ENCODE results near the gene TELO2. TPM values are rescaled to one million over a fixed set of nuclear protein-coding genes. Genes with fewer than 3 reads are reported as not detected.
A peak's percentile ranks its signal among the peaks of the same experiment; 100 is the strongest.

Gene TELO2
- total and polyA plus RNA-seq, 2 donors (not counting 3 experiments of a cell fraction or from before 2014, with no cell fraction given): 30.7 to 61.6 TPM

- Histone ChIP-seq H2AFZ (ENCODE audit: low read depth, low read length) (peak overlapping the region; percentile 16), H3K4me2 (ENCODE audit: insufficient read depth, low read length) (peak overlapping the region; percentile 82), H3K27me3 (ENCODE audit: control insufficient read depth in 2 of 2, insufficient read depth in 2 of 2, low read length in 2 of 2) (no peaks in the 10 kb centered on the region), H3K27ac (ENCODE audit: insufficient read depth, low read depth, low read length) (peak overlapping the region; percentile 67), H3K36me3 (ENCODE audit: control insufficient read depth in 2 of 2, extremely low read depth in 1 of 2, insufficient read depth in 2 of 2, low read length in 2 of 2) (peaks cover 4 to 22% of the 10 kb centered on the region in 2 experiments), H3K9me1 (replicated peaks; ENCODE audit: control insufficient read depth, extremely low read depth, insufficient read depth, low read length) (no peaks in the 10 kb centered on the region), H3K4me3 (replicated peaks in 1 of 3; ENCODE audit: insufficient read depth in 1 of 3, low read depth in 1 of 3, low read length in 3 of 3) (peak overlapping the region; percentile 39 to 72 (median 56)), H3K9ac (replicated peaks; ENCODE audit: extremely low read depth, insufficient read depth, low read length) (peak overlapping the region; percentile 73), H4K20me1 (replicated peaks; ENCODE audit: control insufficient read depth, extremely low read depth, insufficient read depth, low read length) (no peaks in the 10 kb centered on the region), H3K79me2 (ENCODE audit: control insufficient read depth, insufficient read depth, low read length) (peaks cover 47% of the 10 kb centered on the region), H3K4me1 (ENCODE audit: control insufficient read depth, extremely low read depth, insufficient read depth, low read length) (peaks cover 37% of the 10 kb centered on the region), H3K9me3 (replicated peaks; ENCODE audit: control insufficient read depth, insufficient read depth, low read length) (no peaks in the 10 kb centered on the region)
- DNase-seq (ENCODE audit: low read depth, low spot score) (peak; percentile 47), FAIRE-seq (peak; percentile 62)
- no TSS peak for BruUV-seq (replicated peaks)
- POLR2A ChIA-PET: no interaction called here
- peak; percentile 45 for TF ChIP-seq MAX (IDR thresholded peaks at IDR 0.05; ENCODE audit: insufficient read depth, insufficient read length)
- TF ChIP-seq POLR2A (IDR thresholded peaks at IDR 0.05; ENCODE audit: low read depth, low read length): no peak
- dilution Hi-C loops (cut with MboI; ENCODE audit: extremely low pct_ligation_motif_present, low sequenced_read_pairs): no loop called here
- CTCF ChIA-PET: interaction anchor here (1.1 to 2.5 kb wide), 4 partner anchors 9 to 40 kb away, joined by 3 to 16 read pairs (median 8); no protein-coding TSS in a partner anchor
- intact Hi-C loops (cut with micrococcal nuclease): no loop called here
Observed at GRCh38 chr16:1534021-1535020, 41.2 kb downstream of the TELO2 start.

- POLR2A ChIA-PET: no interaction called here
- H4K20me1 ChIP-seq (replicated peaks; ENCODE audit: control insufficient read depth, extremely low read depth, insufficient read depth, low read length): no peaks in the 10 kb centered on the region
- peaks cover 37% of the 10 kb centered on the region for H3K4me1 ChIP-seq (ENCODE audit: control insufficient read depth, extremely low read depth, insufficient read depth, low read length)
- DNase-seq (ENCODE audit: low read depth, low spot score) (no peak), FAIRE-seq (peak; percentile 21)
- H2AFZ ChIP-seq (ENCODE audit: low read depth, low read length): no peak overlapping the region
- TSS peak; percentile 6 for BruUV-seq (replicated peaks)
- CTCF ChIA-PET: interaction anchor here (1.1 kb wide), 1 partner anchor 41 kb away, joined by 3 read pairs; no protein-coding TSS in a partner anchor
- intact Hi-C loops (cut with micrococcal nuclease) (no loop called here), dilution Hi-C loops (cut with MboI; ENCODE audit: extremely low pct_ligation_motif_present, low sequenced_read_pairs) (no loop called here)
- H3K9ac ChIP-seq (replicated peaks; ENCODE audit: extremely low read depth, insufficient read depth, low read length): peak overlapping the region; percentile 73
- TF ChIP-seq POLR2AphosphoS5 (IDR thresholded peaks at IDR 0.05; ENCODE audit: insufficient read depth, low read depth, low read length): no peak
- no peak for TF ChIP-seq CTCF (IDR thresholded peaks at IDR 0.05; ENCODE audit: extremely low read depth in 1 of 2, insufficient read depth in 1 of 2, low read depth in 1 of 2, low read length in 2 of 2)
- TF ChIP-seq FOS (IDR thresholded peaks at IDR 0.05; ENCODE audit: borderline replicate concordance, insufficient read depth, low read length): no peak
- TF ChIP-seq JUN (IDR thresholded peaks at IDR 0.05; ENCODE audit: borderline replicate concordance, insufficient read depth, insufficient read length, low read depth): no peak
- TF ChIP-seq POLR2A (IDR thresholded peaks at IDR 0.05; ENCODE audit: low read depth, low read length): no peak
- TF ChIP-seq EZH2 (IDR thresholded peaks at IDR 0.05; ENCODE audit: borderline replicate concordance, low read depth, low read length, severe bottlenecking): no peak
- no peak for TF ChIP-seq GATA2 (IDR thresholded peaks at IDR 0.05; ENCODE audit: insufficient read depth, insufficient read length, low read depth, low read length)
- no peak for TF ChIP-seq MYC (IDR thresholded peaks at IDR 0.05; ENCODE audit: low read depth, low read length)
- TF ChIP-seq MAX (IDR thresholded peaks at IDR 0.05; ENCODE audit: insufficient read depth, insufficient read length): no peak
- peak overlapping the region in 2 of 3 experiments; percentile 56 to 72 for H3K4me3 ChIP-seq (replicated peaks in 1 of 3; ENCODE audit: insufficient read depth in 1 of 3, low read depth in 1 of 3, low read length in 3 of 3)
- no peaks in the 10 kb centered on the region for H3K9me1 ChIP-seq (replicated peaks; ENCODE audit: control insufficient read depth, extremely low read depth, insufficient read depth, low read length)
- H3K27me3 ChIP-seq (ENCODE audit: control insufficient read depth in 2 of 2, insufficient read depth in 2 of 2, low read length in 2 of 2): no peaks in the 10 kb centered on the region
- peak overlapping the region; percentile 82 for H3K4me2 ChIP-seq (ENCODE audit: insufficient read depth, low read length)
- H3K79me2 ChIP-seq (ENCODE audit: control insufficient read depth, insufficient read depth, low read length): peaks cover 47% of the 10 kb centered on the region
- no peak overlapping the region for H3K27ac ChIP-seq (ENCODE audit: insufficient read depth, low read depth, low read length)
- no peaks in the 10 kb centered on the region for H3K9me3 ChIP-seq (replicated peaks; ENCODE audit: control insufficient read depth, insufficient read depth, low read length)
- peaks cover 6 to 33% of the 10 kb centered on the region in 2 experiments for H3K36me3 ChIP-seq (ENCODE audit: control insufficient read depth in 2 of 2, extremely low read depth in 1 of 2, insufficient read depth in 2 of 2, low read length in 2 of 2)
Observed at GRCh38 chr16:1535391-1536291, 42.5 kb downstream of the TELO2 start.

Measured in endothelial cell of umbilical vein (primary cell).